ENCODE data around the gene NUP155.
"Not testable (repeated sequence)": the region's sequence is repeated elsewhere in the genome, so short reads cannot be mapped to it uniquely, and the experiment has no call there.

NUP155 gene
- total RNA-seq, result 19.9 to 93.1 (median 60.5) reads per million in 17 experiments

DNA sequence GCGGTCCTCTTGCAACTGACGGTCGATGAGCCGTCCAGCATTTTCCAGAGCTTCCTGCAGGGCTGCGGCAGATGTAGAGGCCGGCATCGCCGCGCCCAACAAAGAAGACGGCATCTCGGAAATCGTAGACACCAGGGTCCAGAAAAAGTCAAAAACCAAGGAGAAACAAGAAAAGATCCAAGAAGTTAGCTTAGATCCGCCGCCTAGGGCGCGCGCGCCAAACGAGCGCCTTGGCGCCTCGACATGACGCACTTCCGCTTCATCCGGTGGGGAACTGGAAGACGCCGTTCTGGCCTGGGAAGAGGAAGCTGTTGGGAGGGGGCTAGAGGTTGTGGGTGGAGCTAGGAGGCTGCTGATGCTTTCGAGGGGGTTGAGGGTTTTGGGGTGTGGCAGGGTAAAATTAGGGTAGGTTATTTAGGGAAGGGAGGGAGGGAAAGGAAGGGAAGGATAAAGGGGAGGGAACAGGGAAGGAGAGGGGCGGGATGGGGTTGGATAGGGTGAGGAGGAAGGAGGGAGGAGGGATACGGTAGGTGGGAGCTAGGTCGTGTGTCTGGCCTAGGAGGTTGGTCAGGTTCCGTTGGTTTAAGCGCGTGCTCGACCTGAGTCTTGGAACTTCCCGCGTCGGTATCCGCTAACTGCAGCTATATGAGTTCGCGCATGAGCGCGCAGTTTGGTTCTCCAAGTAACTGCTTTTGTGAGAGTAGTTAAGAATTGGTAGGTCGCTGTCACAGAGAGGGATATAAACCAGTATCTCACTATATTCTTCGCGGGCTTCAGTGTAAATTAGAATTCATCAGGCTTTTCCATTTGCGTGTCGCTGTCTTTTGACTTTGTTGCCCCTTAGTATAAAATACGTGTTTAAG, at the start of gene NUP155:
Gene NUP155 (minus strand): TSS at position 243 of the 863 bp plus-strand sequence. CDS start 129 bp downstream, at position 114.
- DNase-seq, result peak; percentile 93 to 96 (median 96)

GRCh38 chr5:37417347-37417746, 46.4 kb upstream of the NUP155 start:
- DNase-seq, result no peak

DNA sequence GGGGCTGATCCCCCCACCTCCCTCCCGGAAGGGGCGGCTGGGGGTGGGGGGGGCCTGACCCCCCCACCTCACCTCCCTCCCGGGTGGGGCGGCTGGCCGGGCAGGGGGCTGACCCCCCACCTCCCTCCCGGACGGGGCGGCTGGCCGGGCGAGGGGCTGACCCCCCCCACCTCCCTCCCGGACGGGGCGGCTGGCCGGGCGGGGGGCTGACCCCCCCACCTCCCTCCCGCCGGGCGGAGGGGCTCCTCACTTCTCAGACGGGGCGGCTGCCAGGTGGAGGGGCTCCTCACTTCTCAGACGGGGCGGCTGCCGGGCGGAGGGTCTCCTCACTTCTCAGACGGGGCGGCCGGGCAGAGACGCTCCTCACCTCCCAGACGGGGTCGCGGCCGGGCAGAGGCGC, 44.5 kb upstream of the NUP155 start:
- not testable (repeated sequence) for DNase-seq

DNA sequence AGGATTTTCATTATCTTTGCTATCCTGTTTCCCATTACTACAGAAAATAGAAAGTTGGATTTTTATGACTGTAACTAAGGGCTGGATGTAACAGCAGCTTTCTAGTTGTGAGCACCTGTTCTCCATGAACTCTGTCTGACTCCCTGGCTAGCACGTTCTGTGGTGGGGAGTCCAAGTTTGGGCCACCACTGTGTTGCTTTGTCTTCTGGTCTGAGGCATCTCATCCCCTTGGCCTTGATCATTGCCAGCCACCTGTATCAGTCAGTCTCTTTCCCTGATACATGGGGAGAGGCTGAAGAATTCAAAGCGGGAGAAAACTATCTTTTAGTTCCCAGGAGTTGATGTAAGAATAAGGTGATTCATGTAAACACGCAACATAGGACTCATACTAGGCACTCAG, 41.6 kb upstream of the NUP155 start:
- DNase-seq, result no peak

DNA sequence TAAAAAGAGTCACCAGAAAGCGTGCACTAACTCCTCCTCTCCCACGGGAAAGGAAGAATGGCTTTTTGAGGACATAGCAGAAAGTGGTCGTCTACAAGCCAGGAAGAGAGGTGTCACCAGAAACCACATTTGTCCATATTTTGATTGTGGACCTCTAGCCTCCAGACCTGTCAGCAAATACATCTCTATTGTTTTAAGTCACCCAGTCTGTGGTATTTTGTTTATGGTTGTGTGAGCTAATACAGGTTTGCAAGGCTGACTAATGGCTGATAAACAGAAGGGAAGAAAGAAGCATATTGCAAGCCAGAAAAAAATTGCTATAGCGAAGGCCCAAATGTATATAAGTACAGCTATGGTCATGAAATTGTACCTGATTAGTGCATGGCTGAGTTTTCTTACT, 29.6 kb upstream of the NUP155 start:
- DNase-seq, result no peak

- peak in 2 of 4 experiments; percentile 17 to 20 for DNase-seq
These were observed 25.4 kb upstream of the NUP155 start for GRCh38 chr5:37396352-37396751.

GRCh38 chr5:37391591-37391990, 20.7 kb upstream of the NUP155 start:
- peak; percentile 16 to 82 (median 54) for DNase-seq

DNA sequence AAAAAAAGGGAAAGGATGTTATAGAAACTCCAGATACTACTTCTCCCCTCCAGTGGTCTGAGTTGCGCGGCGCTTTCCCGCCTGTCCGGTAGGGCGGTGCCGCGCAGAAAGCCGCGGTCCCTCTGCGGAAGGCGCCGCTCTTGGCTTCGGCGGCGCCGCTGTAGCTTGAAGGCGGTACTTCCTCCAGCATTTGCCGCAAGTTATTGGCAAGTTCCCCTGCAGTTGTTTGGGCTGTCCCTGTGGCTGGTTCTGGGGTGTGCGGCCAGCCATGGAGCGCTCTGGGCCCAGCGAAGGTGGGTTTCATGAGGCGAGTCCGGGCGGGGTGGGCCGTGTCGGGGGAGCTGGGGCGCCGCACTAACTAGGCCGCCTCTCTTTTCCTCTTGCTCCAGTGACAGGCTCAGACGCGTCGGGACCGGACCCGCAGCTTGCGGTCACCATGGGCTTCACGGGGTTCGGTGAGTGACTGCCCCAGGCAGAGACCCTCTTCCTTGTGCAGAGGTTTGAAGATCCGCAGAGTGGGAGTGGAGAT, 8.3 kb upstream of the NUP155 start, which contains the start of gene WDR70:
Gene WDR70 (plus strand): TSS at position 219 of the 529 bp plus-strand sequence. CDS start 50 bp downstream, at position 269.
- DNase-seq, result peak; percentile 96 to 97 (median 96)

GRCh38 chr5:37378066-37378465, 7.2 kb upstream of the NUP155 start:
- DNase-seq, result not testable (repeated sequence)

- DNase-seq, result no peak
These were observed 4.2 kb upstream of the NUP155 start for GRCh38 chr5:37375091-37375490.

DNA sequence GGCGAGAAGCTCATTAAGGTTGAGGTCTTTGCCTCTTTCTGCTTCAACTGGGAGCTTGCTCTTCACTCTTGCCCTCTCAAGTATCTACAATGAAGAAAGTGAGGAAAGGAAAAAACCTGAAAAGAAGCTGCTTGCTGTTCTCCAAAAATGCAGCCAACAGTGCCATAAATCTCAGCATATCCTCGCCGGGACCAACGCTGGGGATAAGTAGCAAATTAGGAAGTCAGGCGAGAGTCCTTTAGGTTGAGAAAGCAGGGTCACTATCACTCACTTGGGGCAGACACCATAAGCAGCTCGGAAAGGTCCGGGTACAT, 399 bp downstream of the NUP155 start:
- DNase-seq, result peak in 2 of 4 experiments; percentile 1 to 4

GRCh38 chr5:37355161-37355560, 15.7 kb downstream of the NUP155 start:
- DNase-seq, result no peak

DNA sequence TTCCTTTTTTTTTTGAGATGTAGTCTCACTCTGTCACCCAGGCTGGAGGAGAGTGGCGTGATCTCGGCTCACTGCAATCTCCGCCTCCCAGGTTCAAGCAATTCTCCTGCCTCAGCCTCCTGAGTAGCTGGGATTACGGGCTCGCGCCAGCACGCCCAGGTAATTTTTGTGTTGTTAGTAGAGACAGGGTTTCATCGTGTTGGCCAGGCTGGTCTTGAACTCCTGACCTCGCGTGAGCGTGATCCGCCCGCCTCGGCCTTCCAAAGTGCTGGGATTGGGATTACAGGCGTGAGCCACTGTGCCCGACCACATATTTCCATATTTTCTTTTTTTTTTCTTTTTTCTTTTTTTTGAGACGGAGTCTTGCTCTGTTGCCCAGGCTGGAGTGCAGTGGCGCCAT, 28.2 kb downstream of the NUP155 start:
- not testable (repeated sequence) for DNase-seq

DNA sequence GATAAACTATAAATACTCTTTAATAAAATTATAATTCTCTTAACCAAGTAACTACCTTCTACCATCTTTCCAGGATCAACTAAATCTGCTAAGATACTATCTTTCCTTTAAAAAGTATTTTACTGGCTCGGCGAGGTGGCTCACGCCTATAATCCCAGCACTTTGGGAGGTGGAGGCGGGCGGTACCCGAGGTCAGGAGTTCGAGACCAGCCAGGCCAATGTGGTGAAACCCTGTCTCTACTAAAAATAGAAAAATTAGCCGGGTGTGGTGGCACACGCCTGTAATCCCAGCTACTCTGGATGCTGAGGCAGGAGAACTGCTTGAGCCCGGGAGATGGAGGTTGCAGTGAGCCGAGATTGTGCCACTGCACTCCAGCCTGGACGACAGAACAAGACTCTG, 36.2 kb downstream of the NUP155 start:
- not testable (repeated sequence) for DNase-seq

DNA sequence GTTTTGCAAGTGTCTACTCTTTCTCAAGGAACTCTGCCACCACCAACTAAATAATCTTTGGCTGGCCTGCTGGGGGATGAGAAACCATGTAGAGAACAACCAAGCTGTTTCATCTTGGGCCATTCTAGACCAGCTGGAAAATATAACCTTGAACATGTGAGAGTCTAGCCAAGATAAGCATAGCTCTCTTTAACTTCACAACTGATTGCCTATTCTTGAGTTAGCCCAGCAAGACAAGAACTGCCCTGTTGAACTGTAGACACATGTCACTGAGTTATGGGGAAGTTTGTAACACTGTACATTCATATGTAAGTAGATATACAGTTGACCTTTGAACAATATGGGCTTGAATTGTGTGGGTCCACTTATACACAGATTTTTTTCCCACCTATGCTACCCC, 44.4 kb downstream of the NUP155 start:
- no peak for DNase-seq

DNA sequence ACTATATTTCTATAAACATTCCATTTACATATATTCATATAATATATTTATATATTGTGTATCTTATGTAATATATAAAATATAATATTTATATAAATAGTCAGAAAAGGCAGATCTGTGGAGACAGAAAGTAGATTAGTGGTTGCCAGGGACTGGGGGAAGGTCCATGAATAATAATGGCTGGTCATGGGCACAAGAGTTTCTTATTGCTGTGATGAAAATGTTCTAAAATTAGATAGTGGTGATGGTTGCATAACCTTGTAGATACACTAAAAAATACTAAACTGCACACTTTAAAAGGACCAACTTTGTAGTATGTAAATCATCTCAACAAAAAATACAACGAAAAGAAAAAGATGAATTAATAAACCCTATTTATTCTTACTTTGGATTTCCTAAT, 47.3 kb downstream of the NUP155 start:
- DNase-seq, result no peak

- no peak for DNase-seq
These were observed 51.7 kb downstream of the NUP155 start for GRCh38 chr5:37319037-37319782.

DNA sequence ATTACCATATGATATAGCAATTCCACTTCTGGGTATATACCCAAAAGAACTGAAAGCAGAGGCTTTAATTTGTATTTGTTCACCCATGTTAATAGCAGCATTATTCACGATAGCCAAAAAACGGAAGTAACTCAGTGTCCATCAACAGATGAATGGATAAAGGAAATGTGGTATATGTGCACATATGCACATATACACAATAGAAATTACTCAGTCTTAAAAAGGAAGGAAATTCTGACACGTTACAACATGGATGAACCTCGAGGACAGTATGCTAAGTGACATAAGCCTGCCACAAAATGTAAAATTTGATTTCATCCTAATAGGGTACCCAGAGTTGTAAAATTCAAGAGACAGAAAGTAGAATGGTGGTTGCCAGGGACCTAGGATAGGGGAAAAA, 54.9 kb downstream of the NUP155 start:
- peak in 1 of 4 experiments; percentile 1 for DNase-seq

- DNase-seq, result no peak
These were observed 60.5 kb downstream of the NUP155 start for GRCh38 chr5:37310360-37310759.

GRCh38 chr5:37308793-37309192, 62.1 kb downstream of the NUP155 start:
- DNase-seq, result no peak

- no peak for DNase-seq
These were observed 66.0 kb downstream of the NUP155 start for GRCh38 chr5:37304888-37305287.

GRCh38 chr5:37296313-37296712, 74.6 kb downstream of the NUP155 start:
- not testable (repeated sequence) for DNase-seq

GRCh38 chr5:37283214-37283820, 87.6 kb downstream of the NUP155 start:
- no peak for DNase-seq
